Stimulated activated CD8-positive, alpha-beta memory T cell treated with anti-CD3 and anti-CD28 coated beads, Interleukin-2, amount 100 ng/mL, for 48 hours (primary cell): ENCODE results near the gene SHOX.
"Not testable (repeated sequence)": the region's sequence is repeated elsewhere in the genome, so short reads cannot be mapped to it uniquely, and the experiment has no call there.

Experiments used
- DNase-seq, 2 donors: peaks; one replicate each; pipeline ENCODE4 v3.0.0-alpha.2; 2020; ENCODE audit warnings: low read depth in 2 of 2

SHOX gene

GRCh38 chrX:621705-622503 is 8.7 kb upstream of the SHOX start:
- DNase-seq: no peak

GRCh38 chrX:622802-623201 is 7.8 kb upstream of the SHOX start:
- not testable (repeated sequence) for DNase-seq

DNA sequence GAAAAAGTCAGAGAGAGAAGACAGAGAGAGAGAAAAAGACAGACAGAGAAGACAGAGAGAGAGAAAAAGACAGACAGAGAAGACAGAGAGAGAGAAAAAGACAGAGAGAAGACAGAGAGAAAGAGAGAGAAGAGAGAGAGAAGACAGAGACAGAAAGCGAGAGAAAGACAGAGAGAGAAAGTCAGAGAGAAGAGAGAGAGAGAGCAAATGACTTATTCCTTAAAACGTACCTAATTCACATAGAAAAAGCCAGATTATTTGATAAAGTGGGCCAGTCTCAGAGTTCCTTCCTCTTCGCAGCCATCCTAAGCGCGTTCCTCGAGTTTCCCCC is 7.4 kb upstream of the SHOX start:
- no peak for DNase-seq

DNA sequence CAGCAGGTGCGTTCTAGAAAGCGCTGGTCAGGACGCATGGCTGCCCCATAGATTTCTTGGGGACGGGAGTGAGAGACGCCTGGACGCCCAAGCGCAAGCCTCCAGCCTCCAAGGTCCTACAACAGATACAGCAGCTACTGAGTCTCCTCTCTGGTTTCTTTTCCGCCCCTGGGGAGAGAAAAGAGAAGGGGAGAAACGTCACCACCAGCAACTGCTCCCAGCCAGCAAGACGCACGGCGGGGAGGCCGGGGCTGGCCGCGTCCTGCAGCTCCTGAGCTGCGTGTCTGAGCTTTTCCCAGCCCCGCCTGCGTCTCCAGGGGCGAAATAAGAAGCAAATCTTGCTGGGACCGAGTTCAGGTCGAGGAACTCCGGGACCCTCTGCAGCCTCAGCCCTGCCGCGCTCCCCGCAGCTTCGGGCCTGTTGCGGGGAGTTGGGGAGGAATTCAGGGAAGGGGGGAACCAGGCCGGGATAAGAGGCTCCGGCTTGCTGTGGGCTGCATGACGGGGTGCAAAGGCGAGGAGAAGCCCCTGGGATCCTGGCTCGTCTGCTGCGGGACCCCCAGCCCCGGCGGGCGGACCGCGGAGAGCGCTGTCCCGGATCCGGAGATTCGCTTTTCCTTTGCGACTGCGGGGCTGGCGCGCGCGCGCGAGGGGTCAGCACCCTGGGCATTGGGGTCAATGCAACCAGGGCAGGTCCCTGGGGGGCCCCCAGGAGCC is 6.8 kb upstream of the SHOX start:
- no peak for DNase-seq

DNA sequence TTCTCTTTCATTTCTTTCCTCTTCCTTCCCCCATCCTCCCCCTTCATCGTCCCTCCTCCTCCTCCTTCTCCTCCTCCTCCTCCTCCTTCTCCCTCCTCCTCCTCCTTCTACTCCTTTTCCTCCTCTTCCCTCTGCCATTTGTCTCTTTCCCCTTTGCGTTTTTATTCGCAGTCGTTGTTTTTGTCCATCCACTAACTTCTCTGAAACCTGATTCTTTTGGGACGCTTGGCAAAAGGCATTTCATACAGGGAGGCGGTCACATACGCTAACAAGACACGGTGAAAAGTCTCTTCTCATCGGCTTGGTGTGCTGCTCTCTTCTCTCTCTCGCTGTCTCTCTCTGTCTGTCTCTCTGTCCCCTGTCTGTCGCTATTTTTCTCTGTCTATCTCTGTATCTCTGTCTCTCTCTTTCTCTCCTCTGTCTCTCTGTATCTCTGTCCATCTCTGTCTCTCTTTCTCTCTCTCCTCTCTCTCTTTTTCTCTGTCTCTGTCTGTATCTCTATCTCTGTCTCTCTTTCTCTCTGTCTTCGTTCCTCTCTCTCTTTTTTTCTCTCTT is 5.4 kb upstream of the SHOX start:
- no peak for DNase-seq

DNA sequence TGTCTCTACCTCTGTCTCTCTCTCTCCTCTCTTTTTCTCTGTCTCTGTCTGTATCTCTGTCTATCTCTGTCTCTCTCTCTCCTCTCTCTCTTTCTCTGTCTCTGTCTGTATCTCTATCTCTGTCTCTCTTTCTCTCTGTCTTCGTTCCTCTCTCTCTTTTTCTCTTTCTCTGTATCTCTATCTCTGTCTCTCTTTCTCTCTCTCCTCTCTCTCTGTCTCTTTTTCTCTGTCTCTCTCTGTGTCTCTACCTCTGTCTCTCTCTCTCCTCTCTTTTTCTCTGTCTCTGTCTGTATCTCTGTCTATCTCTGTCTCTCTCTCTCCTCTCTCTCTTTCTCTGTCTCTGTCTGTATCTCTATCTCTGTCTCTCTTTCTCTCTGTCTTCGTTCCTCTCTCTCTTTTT is 4.5 kb upstream of the SHOX start:
- not testable (repeated sequence) for DNase-seq

- no peak for DNase-seq
These were observed 3.7 kb upstream of the SHOX start for GRCh38 chrX:626745-627509.

DNA sequence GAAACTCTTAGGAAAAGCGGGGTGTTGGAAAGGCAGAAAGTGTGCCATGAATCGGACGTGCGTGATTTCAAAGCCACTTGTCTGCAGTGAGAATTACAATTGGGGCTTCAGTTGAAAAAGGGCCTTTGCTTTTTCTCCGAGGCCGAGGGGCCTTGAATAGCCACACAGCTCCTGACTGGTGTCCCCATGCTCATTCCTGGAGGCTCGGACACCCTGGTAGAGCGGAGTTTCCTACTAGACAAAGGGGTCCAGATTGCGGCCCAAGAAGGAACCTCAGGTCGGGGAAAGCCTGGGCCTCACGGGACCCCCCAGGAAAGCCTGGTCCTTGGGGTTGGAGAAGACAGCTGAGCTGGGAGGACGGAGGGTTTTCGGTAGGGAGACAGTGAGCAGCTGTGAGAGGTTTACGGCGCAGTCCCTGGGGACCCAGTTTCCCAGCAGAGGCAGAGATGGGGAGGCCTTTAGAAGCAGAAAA is 3.0 kb upstream of the SHOX start:
- DNase-seq: no peak

DNA sequence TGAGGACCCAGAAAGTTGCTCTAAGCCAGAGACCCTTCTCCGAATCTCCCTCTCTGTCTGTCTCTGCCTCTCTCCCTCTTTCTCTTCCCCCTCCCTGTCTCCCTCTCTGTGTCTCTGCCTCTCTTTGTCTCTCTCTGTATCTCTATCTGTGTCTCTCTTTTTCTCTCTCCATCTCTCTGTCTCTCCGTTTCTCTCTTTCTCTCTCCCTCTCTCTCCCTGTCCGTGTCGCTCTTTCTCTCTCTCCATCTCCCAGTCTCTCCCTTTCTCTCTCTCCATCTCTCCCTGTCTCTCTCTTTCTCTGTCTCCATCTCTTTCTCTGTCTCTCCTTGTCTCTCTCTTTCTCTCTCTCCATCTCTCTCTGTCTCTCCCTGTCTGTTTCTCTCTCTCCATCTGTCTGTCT is 2.6 kb upstream of the SHOX start:
- DNase-seq: no peak

DNA sequence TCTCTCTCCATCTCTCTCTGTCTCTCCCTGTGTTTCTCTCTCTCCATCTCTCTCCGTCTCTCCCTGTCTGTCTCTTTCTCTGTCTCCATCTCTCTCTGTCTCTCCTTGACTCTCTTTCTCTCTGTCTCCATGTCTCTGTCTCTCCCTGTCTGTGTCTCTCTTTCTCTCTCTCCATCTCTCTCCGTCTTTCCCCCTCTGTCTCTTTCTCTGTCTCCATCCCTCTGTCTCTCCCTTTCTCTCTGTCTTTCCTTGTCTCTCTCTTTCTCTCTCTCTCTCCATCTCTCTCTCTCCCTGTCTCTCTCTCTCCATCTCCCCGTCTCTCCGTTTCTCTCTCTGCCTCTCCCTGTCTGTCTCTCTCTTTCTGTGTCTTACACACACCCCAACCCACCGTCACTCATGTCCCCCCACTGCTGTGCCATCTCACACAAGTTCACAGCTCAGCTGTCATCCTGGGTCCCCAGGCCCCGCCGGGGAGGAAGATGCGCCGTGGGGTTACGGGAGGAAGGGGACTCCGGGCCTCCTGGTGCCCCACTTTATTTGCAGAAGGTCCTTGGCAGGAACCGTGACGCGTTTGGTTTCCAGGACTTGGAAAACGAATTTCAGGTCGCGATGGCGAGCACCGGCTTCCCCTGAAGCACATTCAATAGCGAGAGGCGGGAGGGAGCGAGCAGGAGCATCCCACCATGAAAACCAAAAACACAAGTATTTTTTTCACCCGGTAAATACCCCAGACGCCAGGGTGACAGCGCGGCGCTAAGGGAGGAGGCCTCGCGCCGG is 1.2 kb upstream of the SHOX start:
- DNase-seq: no peak

DNA sequence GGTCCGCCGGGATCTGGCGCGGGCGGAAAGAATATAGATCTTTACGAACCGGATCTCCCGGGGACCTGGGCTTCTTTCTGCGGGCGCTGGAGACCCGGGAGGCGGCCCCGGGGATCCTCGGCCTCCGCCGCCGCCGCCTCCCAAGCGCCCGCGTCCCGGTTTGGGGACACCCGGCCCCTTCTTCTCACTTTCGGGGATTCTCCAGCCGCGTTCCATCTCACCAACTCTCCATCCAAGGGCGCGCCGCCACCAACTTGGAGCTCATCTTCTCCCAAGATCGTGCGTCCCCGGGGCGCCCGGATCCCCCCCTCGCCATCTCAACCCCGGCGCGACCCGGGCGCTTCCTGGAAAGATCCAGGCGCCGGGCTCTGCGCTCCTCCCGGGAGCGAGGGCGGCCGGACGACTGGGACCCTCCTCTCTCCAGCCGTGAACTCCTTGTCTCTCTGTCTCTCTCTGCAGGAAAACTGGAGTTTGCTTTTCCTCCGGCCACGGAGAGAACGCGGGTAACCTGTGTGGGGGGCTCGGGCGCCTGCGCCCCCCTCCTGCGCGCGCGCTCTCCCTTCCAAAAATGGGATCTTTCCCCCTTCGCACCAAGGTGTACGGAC is 482 bp upstream of the SHOX start:
- no peak for DNase-seq

DNA sequence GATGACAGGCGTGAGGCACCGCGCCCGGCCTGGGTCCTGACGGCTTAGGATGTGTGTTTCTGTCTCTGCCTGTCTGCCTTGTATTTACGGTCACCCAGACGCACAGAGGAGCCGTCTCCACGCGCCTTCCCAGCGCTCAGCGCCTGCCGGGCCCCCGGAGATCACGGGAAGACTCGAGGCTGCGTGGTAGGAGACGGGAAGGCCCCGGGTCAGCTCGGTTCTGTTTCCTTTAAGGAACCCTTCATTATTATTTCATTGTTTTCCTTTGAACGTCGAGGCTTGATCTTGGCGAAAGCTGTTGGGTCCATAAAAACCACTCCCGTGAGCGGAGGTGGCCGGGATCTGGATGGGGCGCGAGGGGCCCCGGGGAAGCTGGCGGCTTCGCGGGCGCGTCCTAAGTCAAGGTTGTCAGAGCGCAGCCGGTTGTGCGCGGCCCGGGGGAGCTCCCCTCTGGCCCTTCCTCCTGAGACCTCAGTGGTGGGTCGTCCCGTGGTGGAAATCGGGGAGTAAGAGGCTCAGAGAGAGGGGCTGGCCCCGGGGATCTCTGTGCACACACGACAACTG is 1.3 kb downstream of the SHOX start:
- DNase-seq: no peak

- DNase-seq: no peak
These were observed 1.9 kb downstream of the SHOX start for GRCh38 chrX:632366-633042.

DNA sequence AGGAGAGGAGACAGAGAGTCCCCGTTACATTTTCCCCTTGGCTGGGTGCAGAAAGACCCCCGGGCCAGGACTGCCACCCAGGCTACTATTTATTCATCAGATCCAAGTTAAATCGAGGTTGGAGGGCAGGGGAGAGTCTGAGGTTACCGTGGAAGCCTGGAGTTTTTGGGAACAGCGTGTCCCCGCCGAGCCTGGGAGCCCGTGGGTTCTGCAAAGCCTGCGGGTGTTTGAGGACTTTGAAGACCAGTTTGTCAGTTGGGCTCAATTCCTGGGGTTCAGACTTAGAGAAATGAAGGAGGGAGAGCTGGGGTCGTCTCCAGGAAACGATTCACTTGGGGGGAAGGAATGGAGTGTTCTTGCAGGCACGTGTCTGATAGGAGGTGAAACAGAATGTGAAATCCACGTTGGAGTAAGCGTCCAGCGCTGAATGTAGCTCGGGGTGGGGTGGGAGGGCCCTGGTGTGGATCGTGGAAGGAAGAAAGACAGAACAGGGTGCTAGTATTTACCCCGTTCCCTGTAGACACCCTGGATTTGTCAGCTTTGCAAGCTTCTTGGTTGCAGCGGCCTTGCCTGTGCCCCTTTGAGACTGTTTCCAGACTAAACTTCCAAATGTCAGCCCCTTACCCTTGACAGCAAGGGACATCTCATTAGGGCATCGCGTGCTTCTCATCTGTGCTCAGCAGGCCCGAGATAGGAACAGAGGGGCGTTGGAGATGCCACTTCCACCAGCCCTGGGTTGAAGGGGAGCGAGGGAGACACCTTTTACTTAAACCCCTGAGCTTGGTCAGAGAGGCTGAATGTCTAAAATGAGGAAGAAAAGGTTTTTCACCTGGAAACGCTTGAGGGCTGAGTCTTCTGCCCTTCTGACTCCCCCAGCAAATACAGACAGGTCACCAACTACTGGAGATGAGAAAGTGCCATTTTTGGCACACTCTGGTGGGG is 2.7 kb downstream of the SHOX start:
- no peak for DNase-seq

GRCh38 chrX:633985-634958 is 3.7 kb downstream of the SHOX start:
- no peak for DNase-seq

DNA sequence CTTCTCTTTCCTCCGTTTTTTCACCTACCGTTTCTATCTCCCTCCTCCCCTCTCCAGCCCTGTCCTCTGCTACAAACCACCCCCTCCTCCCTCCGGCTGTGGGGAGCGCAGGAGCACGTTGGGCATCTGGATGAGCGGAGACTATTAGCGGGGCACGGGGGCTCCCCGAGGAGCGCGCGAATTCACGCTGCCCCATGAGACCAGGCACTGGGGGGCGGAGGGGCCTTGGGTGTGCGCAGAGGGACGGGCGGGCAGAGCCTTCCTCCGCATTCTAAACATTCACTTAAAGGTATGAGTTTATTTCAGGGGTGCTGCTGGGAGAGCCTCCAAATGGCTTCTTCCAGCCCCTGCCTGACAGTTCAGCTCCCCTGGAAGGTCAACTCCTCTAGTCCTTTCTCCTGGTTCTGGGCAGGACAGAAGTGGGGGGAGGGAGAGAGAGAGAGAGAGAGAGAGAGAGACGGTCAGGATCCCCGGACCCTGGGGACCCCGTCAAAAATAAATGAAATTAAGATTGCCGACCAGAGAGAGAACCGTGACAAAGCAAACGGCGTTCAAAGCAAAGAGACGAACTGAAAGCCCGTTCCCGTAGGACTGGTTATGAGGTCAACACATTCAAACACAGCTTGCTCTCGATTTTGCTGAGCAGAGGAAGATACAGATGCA is 5.0 kb downstream of the SHOX start:
- DNase-seq: no peak

DNA sequence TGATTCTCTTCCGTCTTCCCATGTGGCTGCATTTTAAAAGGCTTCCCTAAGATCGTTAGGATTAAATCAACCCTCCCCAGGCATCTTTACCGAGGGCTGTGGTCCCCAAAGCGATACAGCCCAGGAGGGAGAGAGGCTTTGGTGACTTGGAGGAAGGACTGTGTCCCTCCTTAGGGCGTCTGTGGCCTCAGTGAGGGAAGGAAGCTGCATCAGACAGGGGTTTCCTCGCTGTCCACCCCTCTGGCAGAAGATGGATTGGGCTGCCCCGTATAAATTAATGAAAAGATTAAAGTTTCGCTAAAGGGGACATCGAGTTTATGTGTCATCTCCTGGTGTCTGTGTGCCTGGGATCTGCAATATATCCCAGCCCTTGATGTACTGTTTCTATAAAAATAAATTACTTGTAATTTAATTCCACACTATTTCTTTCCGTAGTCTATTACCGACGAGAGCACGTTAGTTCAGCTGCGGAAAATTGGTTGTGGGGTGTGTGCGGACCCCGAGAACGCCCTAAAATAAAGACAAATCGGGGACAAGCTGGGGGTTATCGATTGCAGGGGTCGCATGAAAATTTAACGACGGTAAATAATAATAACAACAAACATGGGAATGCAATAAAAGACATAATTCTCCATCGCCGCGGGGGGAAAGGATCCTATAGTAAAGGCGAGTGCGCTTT is 6.5 kb downstream of the SHOX start:
- no peak for DNase-seq
